HG02571 (cell line): ENCODE results near the gene HOXA1.

Source experiments
- ATAC-seq: cut with Tn5 transposase; IDR thresholded peaks from one replicate; pipeline ENCODE4 v1.9.1; 2021; ENCODE audit warnings: mild to moderate bottlenecking, moderate library complexity; ENCODE audit not compliant: unreplicated experiment

The HOXA1 gene

DNA sequence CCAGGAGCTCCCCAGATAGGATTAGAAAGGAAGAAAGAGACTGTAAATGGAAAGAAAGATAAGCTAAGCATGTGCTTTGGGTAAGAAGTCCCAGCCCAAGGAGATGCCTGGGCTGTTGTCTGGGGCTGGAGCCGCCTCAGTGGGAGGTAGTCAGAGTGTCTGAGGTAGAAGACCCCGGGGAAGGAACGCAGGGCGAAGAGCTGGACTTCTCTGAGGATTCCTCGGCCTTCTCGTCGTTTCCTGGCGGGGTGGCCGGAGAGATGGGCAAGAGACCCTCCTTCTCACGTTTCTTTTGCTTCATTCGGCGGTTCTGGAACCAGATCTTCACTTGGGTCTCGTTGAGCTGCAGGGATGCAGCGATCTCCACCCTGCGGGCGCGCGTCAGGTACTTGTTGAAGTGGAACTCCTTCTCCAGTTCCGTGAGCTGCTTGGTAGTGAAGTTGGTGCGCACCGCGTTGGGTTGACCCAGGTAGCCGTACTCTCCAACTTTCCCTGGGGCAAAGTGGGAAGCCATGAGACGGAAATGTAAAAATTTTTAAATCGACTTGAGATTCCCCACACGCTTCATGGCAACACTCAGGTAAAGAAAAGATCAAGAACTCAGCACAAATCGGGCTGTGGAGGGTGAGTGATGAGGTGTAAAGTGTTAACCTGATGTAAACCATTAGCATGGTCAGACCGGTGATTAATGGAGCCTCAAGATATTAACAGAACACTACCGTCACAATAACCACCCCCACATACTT is 1.3 kb downstream of the HOXA1 start:
- no peak for ATAC-seq

GRCh38 chr7:27093184-27093895 is 2.5 kb downstream of the HOXA1 start:
- ATAC-seq, result no peak

DNA sequence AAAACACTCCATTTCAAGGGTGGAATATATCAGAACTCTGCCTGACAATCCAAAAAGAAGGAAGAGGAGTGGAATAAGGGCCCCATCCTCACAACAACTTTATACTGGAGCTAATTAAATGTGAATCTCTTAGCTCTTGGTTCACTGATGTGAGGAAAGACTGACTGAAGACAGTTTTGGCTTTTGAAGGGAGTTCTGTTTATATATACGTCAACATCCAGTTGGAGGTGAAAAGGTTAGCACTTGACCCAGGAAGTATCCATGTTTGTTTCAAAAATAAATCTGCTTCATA is 3.0 kb downstream of the HOXA1 start:
- no peak for ATAC-seq

DNA sequence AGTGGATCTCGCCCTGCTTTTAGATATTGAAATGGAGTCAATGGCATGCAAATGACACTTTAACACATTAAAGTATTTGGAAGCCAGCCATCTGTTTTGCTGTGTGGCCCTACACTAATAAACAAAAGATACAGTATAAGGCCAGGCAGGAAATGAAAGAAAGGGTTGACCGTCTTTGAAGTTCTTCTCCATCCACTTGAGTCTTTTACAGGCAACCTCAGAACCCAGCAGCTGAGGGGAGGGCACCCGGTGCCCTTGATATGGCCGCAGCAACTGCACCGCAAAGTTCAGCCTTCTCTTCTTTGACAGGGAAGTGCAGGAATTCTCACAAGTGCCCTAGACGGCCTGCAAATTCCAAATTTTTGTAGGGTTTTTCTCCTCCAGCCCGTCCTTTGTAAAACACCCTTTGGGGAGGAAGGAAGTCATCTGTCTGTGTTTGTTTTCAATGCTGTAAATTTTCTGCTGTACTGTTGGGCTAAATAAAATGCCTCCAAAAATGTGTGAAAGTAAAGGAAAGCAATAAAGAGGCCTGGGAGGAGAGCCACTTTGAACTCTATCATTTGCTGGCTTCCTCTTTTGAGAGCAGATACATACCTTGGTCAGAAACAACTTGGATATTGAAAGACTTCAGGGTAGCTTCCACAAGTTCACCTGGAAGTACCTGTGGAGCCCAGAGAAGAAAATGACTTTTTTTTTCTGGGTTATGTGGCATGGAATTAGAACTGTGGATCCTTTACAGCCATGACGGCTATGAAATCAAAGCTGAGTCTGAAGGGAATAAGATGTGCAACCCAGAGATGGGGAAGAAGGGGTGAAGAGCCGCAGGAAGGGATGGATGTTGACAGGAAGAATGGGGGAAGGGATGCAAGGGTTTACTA is 3.6 kb downstream of the HOXA1 start:
- no peak for ATAC-seq

- ATAC-seq, result no peak
These were observed 4.7 kb downstream of the HOXA1 start for GRCh38 chr7:27091105-27091504.

DNA sequence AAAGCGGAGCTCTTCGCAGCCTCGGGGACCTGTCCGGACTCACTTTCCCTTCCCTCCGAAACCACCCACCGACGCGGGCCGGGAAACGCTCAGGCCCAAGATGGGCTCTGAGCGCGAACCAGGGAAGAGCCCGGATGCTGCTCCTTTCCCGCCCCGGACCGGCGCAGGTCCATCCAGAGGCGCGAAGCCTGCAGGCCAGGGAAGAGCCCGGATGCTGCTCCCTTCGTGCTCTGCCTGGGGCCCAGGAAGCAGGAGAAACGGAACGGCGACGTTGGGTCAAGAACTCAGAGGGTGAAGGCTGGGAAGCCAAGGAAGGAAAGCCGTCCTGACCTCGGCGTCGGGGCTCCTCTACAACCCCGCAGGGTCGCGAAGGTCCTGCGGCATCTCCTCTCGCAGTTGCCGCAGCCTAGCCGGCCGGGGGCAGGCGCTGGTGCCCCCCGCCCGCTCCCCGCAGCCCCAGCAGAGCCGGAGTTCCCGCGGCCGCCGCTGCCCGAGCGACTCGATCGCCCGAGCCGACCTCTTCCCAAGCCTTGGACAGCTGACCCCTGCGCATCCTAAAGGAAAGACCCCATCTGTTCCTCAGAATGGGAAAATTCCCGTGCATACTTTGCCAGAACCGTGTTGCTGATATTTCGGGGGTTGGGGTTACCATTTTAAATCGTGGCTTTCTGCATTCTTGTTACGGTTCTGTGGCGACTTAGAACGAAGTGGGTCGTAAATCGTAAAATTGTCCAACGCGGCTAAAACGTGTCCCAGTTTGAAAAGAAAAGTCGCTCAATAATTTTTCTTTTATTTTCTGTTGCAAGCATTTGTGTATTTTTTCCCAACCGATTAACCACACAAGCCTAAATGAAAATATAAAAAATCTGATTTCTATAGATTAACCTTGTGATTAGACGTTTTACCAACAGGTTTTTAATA is 7.5 kb downstream of the HOXA1 start:
- no peak for ATAC-seq

- ATAC-seq, result no peak
These were observed 12.2 kb downstream of the HOXA1 start for GRCh38 chr7:27083646-27084045.

GRCh38 chr7:27082171-27082570 is 13.6 kb downstream of the HOXA1 start:
- no peak for ATAC-seq

GRCh38 chr7:27080844-27081436 is 14.9 kb downstream of the HOXA1 start:
- ATAC-seq, result no peak

- no peak for ATAC-seq
These were observed 16.4 kb downstream of the HOXA1 start for GRCh38 chr7:27079234-27079975.

- no peak for ATAC-seq
These were observed 17.1 kb downstream of the HOXA1 start for GRCh38 chr7:27078616-27079233.

GRCh38 chr7:27073076-27073475 is 22.7 kb downstream of the HOXA1 start:
- ATAC-seq, result no peak

GRCh38 chr7:27071622-27072390 is 24.0 kb downstream of the HOXA1 start:
- ATAC-seq, result no peak

- ATAC-seq, result no peak
These were observed 27.5 kb downstream of the HOXA1 start for GRCh38 chr7:27068259-27068658.

- no peak for ATAC-seq
These were observed 29.7 kb downstream of the HOXA1 start for GRCh38 chr7:27066148-27066547.

GRCh38 chr7:27065709-27066108 is 30.1 kb downstream of the HOXA1 start:
- ATAC-seq, result no peak

DNA sequence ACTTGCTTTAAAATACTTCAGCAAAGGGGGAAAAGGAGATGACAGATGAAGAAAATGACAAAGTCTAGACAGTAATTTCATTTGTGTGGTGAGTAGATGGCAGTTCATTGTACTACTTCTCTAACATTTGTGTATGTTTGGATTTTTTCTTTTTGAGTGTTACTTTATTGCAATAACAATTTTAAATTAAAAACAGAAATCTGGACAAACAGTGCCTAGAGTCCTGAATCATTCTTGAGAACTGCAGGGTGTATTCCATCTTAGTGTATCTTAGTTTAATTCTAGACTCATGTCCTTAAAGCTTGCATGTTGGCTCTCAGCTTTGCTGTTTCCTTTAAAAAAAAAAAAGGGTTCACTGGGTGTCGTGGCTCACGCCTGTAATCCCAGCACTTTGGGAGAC is 31.1 kb downstream of the HOXA1 start:
- no peak for ATAC-seq

GRCh38 chr7:27064159-27064558 is 31.6 kb downstream of the HOXA1 start:
- ATAC-seq, result no peak
